HG03575 (cell line): ENCODE data around the gene PIK3R6.

Experiments
- ATAC-seq: cut with Tn5 transposase; IDR thresholded peaks from one replicate; pipeline ENCODE4 v1.9.1; 2021; ENCODE audit not compliant: unreplicated experiment, insufficient number of reproducible peaks, low FRiP score; ENCODE audit errors: extremely low read depth

PIK3R6 gene

GRCh38 chr17:8835631-8836364, 31.7 kb downstream of the PIK3R6 start:
- ATAC-seq = no peak

DNA sequence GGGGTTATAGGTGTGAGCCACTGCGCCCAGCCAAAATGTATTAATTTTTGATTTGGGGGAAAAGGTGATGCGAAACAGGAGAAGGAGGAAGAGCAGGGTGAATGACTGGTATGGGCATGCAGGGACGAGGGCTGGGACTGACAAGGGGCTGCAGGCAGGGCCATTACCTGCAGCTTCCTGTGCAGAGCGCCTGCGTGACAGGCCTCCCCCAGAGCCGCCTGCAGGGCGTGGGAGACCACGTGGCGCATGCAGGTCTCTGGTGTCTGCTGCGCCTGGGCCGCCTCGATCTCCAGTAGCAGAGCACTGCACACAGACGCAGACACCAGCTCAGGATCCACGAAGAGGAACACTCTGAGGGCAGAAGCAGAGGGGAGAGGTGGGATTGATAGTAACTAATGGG, 32.4 kb downstream of the PIK3R6 start:
- ATAC-seq = no peak

DNA sequence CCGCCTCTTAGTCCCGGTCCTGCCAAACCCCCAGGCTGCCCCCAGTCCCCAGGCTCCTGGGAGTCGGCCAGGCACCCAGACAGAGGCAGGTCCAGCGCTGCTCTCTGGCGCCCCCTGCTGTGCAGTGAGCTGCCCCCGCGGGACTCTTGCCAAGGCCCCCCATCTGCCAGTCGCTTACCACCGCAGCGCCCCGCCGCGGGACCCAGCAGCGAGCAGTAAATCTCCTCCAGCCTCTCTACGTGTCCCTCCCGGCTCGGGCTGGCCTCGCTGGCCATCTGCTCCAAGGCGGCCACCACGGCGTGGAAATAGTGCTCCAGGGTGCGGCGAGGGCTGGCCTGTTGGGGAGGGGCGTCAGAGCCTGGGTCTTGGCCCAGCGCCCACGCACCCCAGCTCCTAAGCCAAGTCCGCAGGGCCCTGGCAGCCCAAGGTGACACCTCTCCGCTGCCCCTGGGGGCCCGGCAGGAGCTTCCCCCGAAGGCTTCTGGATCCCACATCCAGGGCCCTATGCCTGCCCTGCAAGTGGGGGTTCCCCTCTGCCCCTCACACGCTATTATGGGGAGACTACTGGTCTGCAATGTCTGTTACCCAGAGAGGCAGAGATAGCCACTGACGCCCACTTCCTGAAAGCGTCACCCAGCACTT, 34.6 kb downstream of the PIK3R6 start:
- no peak for ATAC-seq

- ATAC-seq = no peak
These were observed 36.1 kb downstream of the PIK3R6 start for GRCh38 chr17:8831234-8831849.

DNA sequence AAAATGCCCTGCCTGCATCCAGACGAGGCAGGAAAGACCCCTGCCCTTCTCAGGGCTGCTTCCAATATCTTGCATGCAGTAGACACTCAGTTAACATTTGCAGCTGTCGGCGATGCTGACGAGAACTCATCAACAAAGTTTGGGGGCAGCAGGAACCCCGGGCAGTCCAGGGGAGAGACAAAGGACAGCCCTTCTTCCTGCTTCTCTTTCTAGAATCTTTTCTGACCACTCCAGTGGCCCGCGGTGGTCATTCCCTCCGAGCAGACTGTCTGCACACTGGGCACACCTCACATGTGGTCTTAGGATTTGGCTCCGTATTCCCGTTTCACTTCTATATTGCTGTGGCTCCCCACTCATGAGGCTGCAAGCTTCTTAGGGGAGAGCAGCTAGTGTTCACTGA, 37.3 kb downstream of the PIK3R6 start:
- ATAC-seq = no peak

GRCh38 chr17:8829036-8829941, 38.2 kb downstream of the PIK3R6 start:
- no peak for ATAC-seq

GRCh38 chr17:8828517-8828875, 39.0 kb downstream of the PIK3R6 start:
- ATAC-seq = no peak

DNA sequence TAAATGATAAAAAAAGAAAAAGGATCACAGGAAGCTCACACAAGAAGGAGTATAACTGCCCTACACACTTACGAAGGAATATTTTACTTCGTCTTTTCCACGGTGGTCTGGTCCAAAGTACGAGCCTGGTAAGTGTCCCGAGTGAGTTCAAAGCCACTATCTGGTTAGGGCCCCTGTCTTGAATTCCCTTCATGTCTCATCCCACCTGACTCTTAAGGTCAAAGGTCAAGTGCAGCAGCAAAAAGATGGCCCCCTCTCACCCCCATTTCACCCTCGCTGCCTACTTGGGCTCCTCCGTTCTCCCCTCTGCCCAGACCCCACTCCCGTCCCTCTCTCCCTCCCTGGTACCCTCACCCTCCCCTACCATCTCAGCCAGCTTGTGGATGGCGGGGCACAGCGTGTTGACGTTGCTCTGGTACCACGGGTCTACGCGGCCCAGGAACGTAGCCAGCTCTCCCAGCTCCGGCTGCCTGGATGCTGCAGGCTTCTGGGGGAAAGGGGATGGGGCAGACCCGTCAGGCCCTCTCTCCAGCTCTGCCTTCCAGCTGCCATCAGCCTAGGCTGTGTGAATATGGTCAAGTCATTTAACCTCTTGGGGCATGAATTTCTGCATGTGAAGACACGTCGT, 40.6 kb downstream of the PIK3R6 start:
- ATAC-seq = no peak

GRCh38 chr17:8825802-8826201, 41.7 kb downstream of the PIK3R6 start:
- no peak for ATAC-seq

DNA sequence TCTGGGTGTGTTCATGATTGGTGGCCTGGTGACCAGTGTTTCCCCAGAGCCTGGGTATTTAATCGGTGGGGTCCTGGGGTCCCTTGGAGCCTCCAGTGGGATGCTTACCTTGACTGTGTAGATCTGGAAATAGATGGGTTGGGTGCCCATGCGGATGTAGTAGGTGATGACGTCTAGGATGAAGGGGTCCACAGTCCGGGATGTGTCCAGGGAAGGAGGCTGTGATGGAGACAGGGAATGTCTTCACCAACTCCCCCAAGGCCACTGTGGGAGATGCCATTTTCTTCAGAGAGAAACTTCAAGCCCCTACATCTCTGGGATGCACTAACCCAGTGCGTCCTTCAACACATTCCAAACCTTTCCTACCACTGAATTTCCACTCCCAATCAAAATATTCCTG, 44.2 kb downstream of the PIK3R6 start:
- no peak for ATAC-seq

- no peak for ATAC-seq
These were observed 45.0 kb downstream of the PIK3R6 start for GRCh38 chr17:8822401-8823035.

- ATAC-seq = no peak
These were observed 45.9 kb downstream of the PIK3R6 start for GRCh38 chr17:8821446-8822105.

GRCh38 chr17:8820311-8821010, 47.0 kb downstream of the PIK3R6 start:
- no peak for ATAC-seq

DNA sequence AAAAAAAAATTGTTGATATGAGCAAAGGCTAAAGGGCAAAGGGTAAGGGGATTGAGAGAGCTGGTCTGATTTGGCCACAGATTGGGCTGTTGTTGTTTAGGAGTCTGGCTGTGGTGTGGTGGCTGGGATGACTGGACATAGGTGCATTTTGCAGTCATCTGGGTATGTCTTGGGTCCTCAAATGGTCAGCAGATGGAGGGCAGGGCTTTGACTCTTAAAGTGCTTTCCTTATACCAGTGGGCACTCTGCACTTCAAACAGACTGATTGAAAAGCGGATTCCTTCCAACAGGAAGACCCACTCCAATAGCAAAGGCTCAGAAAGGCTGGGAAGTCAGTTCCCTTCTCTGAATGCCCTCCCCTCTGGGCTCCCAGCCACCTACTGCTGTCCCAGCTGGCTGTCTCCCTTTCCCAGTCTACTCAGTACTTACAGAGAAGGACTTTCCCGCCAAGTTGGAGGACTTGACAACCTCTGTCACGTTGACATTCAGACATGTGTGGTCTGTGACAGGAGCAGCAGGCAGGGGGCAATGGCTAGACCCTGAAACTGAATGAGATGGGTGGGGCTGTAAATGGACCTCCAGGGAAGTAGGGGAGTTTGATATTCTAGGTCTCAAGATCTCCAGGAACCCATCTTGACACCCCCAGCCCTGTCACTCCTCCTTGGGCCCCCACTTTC, 48.7 kb downstream of the PIK3R6 start:
- no peak for ATAC-seq

DNA sequence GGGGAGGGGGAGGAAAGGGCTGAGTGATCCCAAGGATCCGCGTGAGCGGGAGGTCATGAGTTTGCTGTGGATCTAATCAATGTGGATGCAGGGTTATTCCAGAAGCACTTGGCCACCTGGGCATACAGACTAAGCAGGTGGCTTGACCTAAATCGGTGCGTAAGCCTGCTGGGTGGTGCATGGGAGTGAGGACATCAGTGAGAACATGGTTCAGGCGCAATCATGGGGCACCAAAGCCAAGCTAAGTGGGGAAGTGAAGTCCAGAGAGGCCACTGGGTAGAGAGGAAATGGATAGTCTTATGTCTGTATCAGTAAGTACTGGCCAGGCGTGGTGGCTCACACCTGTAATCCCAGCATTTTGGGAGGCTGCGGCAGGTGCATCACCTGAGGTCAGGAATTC, 49.4 kb downstream of the PIK3R6 start:
- no peak for ATAC-seq

GRCh38 chr17:8806926-8807550, 60.4 kb downstream of the PIK3R6 start:
- peak; percentile 53 for ATAC-seq
